Measurements from ENCODE around the gene MFAP3L. TPM values are rescaled to one million over a fixed set of nuclear protein-coding genes. Genes with fewer than 3 reads are reported as not detected.

Gene MFAP3L
- total RNA-seq, 1 experiment from 2014 or later, result 7.9 TPM

- TF ChIP-seq POLR2AphosphoS5 (IDR thresholded peaks at IDR 0.05; ENCODE audit: low read depth, low read length) (no peak), REST (IDR thresholded peaks at IDR 0.05; ENCODE audit: insufficient read depth in 1 of 2, low read depth in 2 of 2, low read length in 1 of 2) (no peak), SIN3A (IDR thresholded peaks at IDR 0.05; ENCODE audit: borderline replicate concordance, insufficient read depth, low read depth, low read length) (no peak), CTCF (IDR thresholded peaks at IDR 0.05) (no peak), TCF7L2 (IDR thresholded peaks at IDR 0.05; ENCODE audit: low read depth, low read length) (no peak)
- in situ Hi-C loops (cut with HindIII; ENCODE audit: low pct_unique_long_range_greater_than_20kb, low sequenced_read_pairs) (no loop called here), intact Hi-C loops (cut with micrococcal nuclease; ENCODE audit: unreplicated experiment) (no loop called here)
- DNase-seq (ENCODE audit: low read depth, low spot score), result no peak
- ChIA-PET POLR2A (no interaction called here), CTCF (no interaction called here)
- Histone ChIP-seq H3K27me3 (ENCODE audit: control insufficient read depth, insufficient read depth, low read length) (no peaks in the 10 kb centered on the region; the same call in 1 of the 2 replicates), H3K4me1 (ENCODE audit: control insufficient read depth, insufficient read depth, low read length) (no peaks in the 10 kb centered on the region), H3K27ac (ENCODE audit: low read length) (no peak overlapping the region), H3K36me3 (ENCODE audit: control insufficient read depth, insufficient read depth, low read length) (no peaks in the 10 kb centered on the region), H3K9me3 (ENCODE audit: control insufficient read depth, insufficient read depth, low read depth, low read length) (no peaks in the 10 kb centered on the region), H3K4me3 (ENCODE audit: low read depth in 2 of 2, low read length in 2 of 2) (no peak overlapping the region)
- no TSS peak for BruUV-seq (replicated peaks)
- no peak for ATAC-seq
These were observed 66.9 kb downstream of the MFAP3L start for GRCh38 chr4:169959254-169959653.

- TF ChIP-seq TCF7L2 (IDR thresholded peaks at IDR 0.05; ENCODE audit: low read depth, low read length) (no peak), SIN3A (IDR thresholded peaks at IDR 0.05; ENCODE audit: borderline replicate concordance, insufficient read depth, low read depth, low read length) (no peak), REST (IDR thresholded peaks at IDR 0.05; ENCODE audit: insufficient read depth in 1 of 2, low read depth in 2 of 2, low read length in 1 of 2) (no peak), POLR2AphosphoS5 (IDR thresholded peaks at IDR 0.05; ENCODE audit: low read depth, low read length) (no peak), CTCF (IDR thresholded peaks at IDR 0.05) (no peak)
- H3K4me3 ChIP-seq (ENCODE audit: low read depth in 2 of 2, low read length in 2 of 2), result no peak overlapping the region
- in situ Hi-C loops (cut with HindIII; ENCODE audit: low pct_unique_long_range_greater_than_20kb, low sequenced_read_pairs) (no loop called here), intact Hi-C loops (cut with micrococcal nuclease; ENCODE audit: unreplicated experiment) (no loop called here)
- H3K27me3 ChIP-seq (ENCODE audit: control insufficient read depth, insufficient read depth, low read length), result no peaks in the 10 kb centered on the region; the same call in 1 of the 2 replicates
- no peak overlapping the region for H3K27ac ChIP-seq (ENCODE audit: low read length)
- POLR2A ChIA-PET, result no interaction called here
- no peaks in the 10 kb centered on the region for H3K9me3 ChIP-seq (ENCODE audit: control insufficient read depth, insufficient read depth, low read depth, low read length)
- no peaks in the 10 kb centered on the region for H3K4me1 ChIP-seq (ENCODE audit: control insufficient read depth, insufficient read depth, low read length)
- no TSS peak for BruUV-seq (replicated peaks)
- H3K36me3 ChIP-seq (ENCODE audit: control insufficient read depth, insufficient read depth, low read length), result no peaks in the 10 kb centered on the region
- CTCF ChIA-PET, result no interaction called here
- ATAC-seq (no peak), DNase-seq (ENCODE audit: low read depth, low spot score) (no peak)
These were observed 67.6 kb downstream of the MFAP3L start for GRCh38 chr4:169958629-169959028.
